ENCODE measurements around the gene TXNDC5. TPM values are rescaled to one million over a fixed set of nuclear protein-coding genes. Genes with fewer than 3 reads are reported as not detected.

Gene TXNDC5
- total RNA-seq, 2 donors from 2014 or later = 18.0 to 42.5 TPM

DNA sequence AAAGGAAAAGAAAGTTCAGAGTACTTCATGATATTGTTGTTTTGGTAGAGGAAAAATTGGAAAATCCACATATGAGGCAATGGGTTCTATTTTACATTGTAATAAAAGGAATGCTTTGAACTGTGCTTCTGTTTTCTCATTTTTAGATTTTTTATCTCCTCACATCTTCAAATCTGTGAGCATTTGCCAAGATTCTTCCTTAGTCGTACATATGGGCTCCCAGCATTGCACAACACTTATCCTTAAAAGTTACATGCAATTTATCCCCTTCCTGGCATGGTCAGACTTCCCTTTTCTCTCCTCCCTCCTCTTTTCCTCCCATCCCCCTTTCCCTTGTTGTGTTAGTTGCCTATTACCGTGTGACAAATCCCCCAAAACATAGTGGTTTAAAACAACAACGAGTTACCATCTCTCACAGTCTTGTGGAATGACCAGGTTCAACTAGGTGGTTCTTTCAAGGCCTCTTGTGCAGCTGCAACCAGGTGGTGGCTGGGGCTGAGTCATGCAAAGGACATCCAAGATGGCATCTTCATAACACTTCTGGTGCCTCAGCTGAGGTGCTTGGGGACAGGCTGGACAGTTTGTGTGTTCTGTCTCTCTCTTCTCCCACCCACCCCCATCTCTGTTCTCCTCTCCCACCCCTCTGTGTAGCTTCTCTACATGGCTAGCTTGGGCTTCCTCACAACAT, 68.7 kb downstream of the TXNDC5 start:
- Mint-ChIP-seq H3K4me3 (no peak overlapping the region), H3K9me3 (peaks cover 3% of the 10 kb centered on the region), H3K36me3 (ENCODE audit: low read depth) (no peaks in the 10 kb centered on the region), H3K27ac (no peak overlapping the region), H3K27me3 (ENCODE audit: insufficient read depth) (peaks cover 9% of the 10 kb centered on the region), H3K4me1 (no peaks in the 10 kb centered on the region)
- Histone ChIP-seq H3K27ac (ENCODE audit: low read depth, low read length) (no peak overlapping the region), H3K4me3 (ENCODE audit: low read length) (no peak overlapping the region), H3K9me3 (ENCODE audit: control insufficient read depth, low read length) (no peaks in the 10 kb centered on the region), H3K9ac (ENCODE audit: extremely low read depth, low read length, poor library complexity, severe bottlenecking) (no peak overlapping the region), H3K4me1 (ENCODE audit: control insufficient read depth, insufficient read depth, low read length) (no peaks in the 10 kb centered on the region), H3K36me3 (ENCODE audit: control insufficient read depth, insufficient read depth, low read length) (no peaks in the 10 kb centered on the region), H3K27me3 (ENCODE audit: control insufficient read depth, insufficient read depth, low read length, poor library complexity, severe bottlenecking) (peaks cover 35% of the 10 kb centered on the region)
- no peak for TF ChIP-seq CTCF (conservative IDR thresholded peaks at IDR 0.05)
- WGBS, 2 experiments (ENCODE audit: insufficient coverage in 1 of 2, insufficient read length in 1 of 2) = 86 to 93% methylated on average over 3 of the region's 3 CpGs
- no peak for DNase-seq

GRCh38 chr6:7836371-7837026, 74.1 kb downstream of the TXNDC5 start:
- H3K27ac ChIP-seq (ENCODE audit: low read depth, low read length) = no peak overlapping the region
- H3K27ac Mint-ChIP-seq = no peak overlapping the region
- peaks cover 31% of the 10 kb centered on the region for H3K27me3 Mint-ChIP-seq (ENCODE audit: insufficient read depth)
- H3K36me3 ChIP-seq (ENCODE audit: control insufficient read depth, insufficient read depth, low read length) = no peaks in the 10 kb centered on the region
- 92 to 95% methylated on average over 4 of the region's 4 CpGs for WGBS, 2 experiments (ENCODE audit: insufficient coverage in 1 of 2, insufficient read length in 1 of 2)
- no peak for DNase-seq
- no peak overlapping the region for H3K4me3 Mint-ChIP-seq
- H3K4me3 ChIP-seq (ENCODE audit: low read length) = no peak overlapping the region
- no peaks in the 10 kb centered on the region for H3K4me1 ChIP-seq (ENCODE audit: control insufficient read depth, insufficient read depth, low read length)
- H3K36me3 Mint-ChIP-seq (ENCODE audit: low read depth) = no peaks in the 10 kb centered on the region
- H3K9ac ChIP-seq (ENCODE audit: extremely low read depth, low read length, poor library complexity, severe bottlenecking) = no peak overlapping the region
- no peak for TF ChIP-seq CTCF (conservative IDR thresholded peaks at IDR 0.05)
- H3K27me3 ChIP-seq (ENCODE audit: control insufficient read depth, insufficient read depth, low read length, poor library complexity, severe bottlenecking) = peaks cover 51% of the 10 kb centered on the region
- H3K9me3 ChIP-seq (ENCODE audit: control insufficient read depth, low read length) = no peaks in the 10 kb centered on the region
- H3K4me1 Mint-ChIP-seq = peaks cover 6% of the 10 kb centered on the region
- H3K9me3 Mint-ChIP-seq = no peaks in the 10 kb centered on the region

GRCh38 chr6:7833751-7834070, 76.9 kb downstream of the TXNDC5 start:
- no peak overlapping the region for H3K4me3 Mint-ChIP-seq
- Histone ChIP-seq H3K27me3 (ENCODE audit: control insufficient read depth, insufficient read depth, low read length, poor library complexity, severe bottlenecking) (peaks cover 53% of the 10 kb centered on the region), H3K4me1 (ENCODE audit: control insufficient read depth, insufficient read depth, low read length) (no peaks in the 10 kb centered on the region), H3K36me3 (ENCODE audit: control insufficient read depth, insufficient read depth, low read length) (no peaks in the 10 kb centered on the region), H3K4me3 (ENCODE audit: low read length) (no peak overlapping the region), H3K9ac (ENCODE audit: extremely low read depth, low read length, poor library complexity, severe bottlenecking) (no peak overlapping the region), H3K9me3 (ENCODE audit: control insufficient read depth, low read length) (peaks cover 9% of the 10 kb centered on the region), H3K27ac (ENCODE audit: low read depth, low read length) (no peak overlapping the region)
- peaks cover 6% of the 10 kb centered on the region for H3K4me1 Mint-ChIP-seq
- H3K27me3 Mint-ChIP-seq (ENCODE audit: insufficient read depth) = peaks cover 53% of the 10 kb centered on the region
- no peaks in the 10 kb centered on the region for H3K9me3 Mint-ChIP-seq
- no peak overlapping the region for H3K27ac Mint-ChIP-seq
- no peaks in the 10 kb centered on the region for H3K36me3 Mint-ChIP-seq (ENCODE audit: low read depth)
- TF ChIP-seq CTCF (conservative IDR thresholded peaks at IDR 0.05) = no peak
- 81 to 87% methylated on average over 4 of the region's 4 CpGs for WGBS, 2 experiments (ENCODE audit: insufficient coverage in 1 of 2, insufficient read length in 1 of 2)
- DNase-seq = no peak
